ENCODE results near the gene PGPEP1.

Gene PGPEP1

DNA sequence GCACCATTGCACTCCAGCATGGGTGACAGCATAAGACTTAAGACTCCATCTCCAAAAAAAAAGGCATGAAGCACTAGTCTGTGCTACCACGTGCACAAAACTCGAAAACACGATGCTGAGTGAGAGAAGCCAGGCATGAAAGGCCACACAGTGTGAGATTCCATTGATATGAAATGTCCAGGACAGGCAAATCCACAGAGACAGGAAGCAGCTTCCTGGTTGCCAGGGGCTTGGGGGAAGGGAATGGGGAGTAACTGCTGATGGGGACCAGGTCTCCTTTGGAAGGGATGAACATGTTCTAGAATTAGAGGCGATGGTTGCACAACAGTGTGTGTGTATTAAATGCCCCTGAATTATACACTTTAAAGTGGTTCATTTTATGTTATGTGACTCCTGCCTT lies 43.1 kb upstream of the PGPEP1 start:
- no peak overlapping the region for H2AFZ ChIP-seq (ENCODE audit: low read depth)
- no peaks in the 10 kb centered on the region for H3K27me3 ChIP-seq (ENCODE audit: insufficient read depth, low read depth)
- no peaks in the 10 kb centered on the region for H3K36me3 ChIP-seq (ENCODE audit: insufficient read depth)
- peaks cover 7% of the 10 kb centered on the region for H3K4me1 ChIP-seq (ENCODE audit: low read depth, poor library complexity, severe bottlenecking)
- H3K27ac ChIP-seq: no peak overlapping the region
- H3K9ac ChIP-seq: no peak overlapping the region
- no peaks in the 10 kb centered on the region for H4K20me1 ChIP-seq (ENCODE audit: insufficient read depth)
- H3K79me2 ChIP-seq (ENCODE audit: insufficient read depth, low read depth): no peaks in the 10 kb centered on the region
- H3K4me3 ChIP-seq (IDR thresholded peaks at IDR 0.05; ENCODE audit: insufficient read depth, low read depth, low read length): no peak overlapping the region
- TF ChIP-seq CTCF (conservative IDR thresholded peaks at IDR 0.05; ENCODE audit: low read depth, low read length): no peak
- H3K4me2 ChIP-seq: no peak overlapping the region

DNA sequence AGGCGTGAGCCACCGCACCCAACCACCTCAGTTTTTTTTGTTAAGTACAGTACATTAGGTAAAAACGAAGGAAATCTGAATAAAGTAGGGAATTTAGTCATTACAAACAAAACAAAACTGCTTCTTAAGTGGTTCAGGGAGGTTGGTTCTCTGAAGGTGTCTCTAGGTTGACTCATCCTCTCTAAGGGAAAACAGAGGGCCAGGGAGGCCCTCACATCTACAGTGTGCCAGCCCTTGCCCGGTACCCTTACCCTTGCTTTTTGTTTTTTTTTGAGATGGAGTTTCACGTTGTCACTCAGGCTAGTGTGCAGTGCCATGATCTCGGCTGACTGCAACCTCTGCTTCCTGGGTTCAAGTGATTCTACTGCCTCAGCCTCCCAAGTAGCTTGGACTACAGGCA lies 41.8 kb upstream of the PGPEP1 start:
- no peak for TF ChIP-seq CTCF (conservative IDR thresholded peaks at IDR 0.05; ENCODE audit: low read depth, low read length)
- H3K9ac ChIP-seq: no peak overlapping the region
- H3K4me3 ChIP-seq (IDR thresholded peaks at IDR 0.05; ENCODE audit: insufficient read depth, low read depth, low read length): no peak overlapping the region

DNA sequence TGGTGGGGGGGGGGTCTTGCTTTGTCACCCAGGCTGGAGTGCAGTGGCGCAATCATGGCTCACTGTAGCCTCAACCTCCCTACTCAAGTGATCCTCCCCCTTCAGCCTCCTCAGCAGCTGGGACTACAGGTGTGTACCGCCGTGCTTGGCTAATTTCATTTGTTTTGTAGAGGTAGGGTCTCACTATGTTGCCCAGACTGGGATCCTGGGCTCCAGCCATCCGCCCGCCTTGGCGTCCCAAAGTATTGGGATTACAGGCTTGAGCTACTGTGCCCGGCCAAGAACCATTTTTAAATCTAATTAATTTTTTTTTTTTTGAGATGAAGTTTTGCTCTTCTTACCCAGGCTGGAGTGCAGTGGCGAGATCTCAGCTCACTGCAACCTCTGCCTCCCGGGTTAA lies 40.7 kb upstream of the PGPEP1 start:
- Histone ChIP-seq H3K36me3 (ENCODE audit: insufficient read depth) (no peaks in the 10 kb centered on the region), H3K27me3 (ENCODE audit: insufficient read depth, low read depth) (no peaks in the 10 kb centered on the region), H3K4me2 (no peak overlapping the region), H2AFZ (ENCODE audit: low read depth) (no peak overlapping the region), H4K20me1 (ENCODE audit: insufficient read depth) (no peaks in the 10 kb centered on the region), H3K4me3 (IDR thresholded peaks at IDR 0.05; ENCODE audit: insufficient read depth, low read depth, low read length) (no peak overlapping the region), H3K27ac (no peak overlapping the region), H3K4me1 (ENCODE audit: low read depth, poor library complexity, severe bottlenecking) (peaks cover 22% of the 10 kb centered on the region), H3K79me2 (ENCODE audit: insufficient read depth, low read depth) (no peaks in the 10 kb centered on the region), H3K9ac (no peak overlapping the region)
- no peak for TF ChIP-seq CTCF (conservative IDR thresholded peaks at IDR 0.05; ENCODE audit: low read depth, low read length)

More for the DNA sequence above, 41.8 kb upstream of the PGPEP1 start:
- Histone ChIP-seq H3K27ac (no peak overlapping the region), H2AFZ (ENCODE audit: low read depth) (no peak overlapping the region), H4K20me1 (ENCODE audit: insufficient read depth) (no peaks in the 10 kb centered on the region), H3K27me3 (ENCODE audit: insufficient read depth, low read depth) (no peaks in the 10 kb centered on the region), H3K4me2 (no peak overlapping the region), H3K36me3 (ENCODE audit: insufficient read depth) (no peaks in the 10 kb centered on the region), H3K79me2 (ENCODE audit: insufficient read depth, low read depth) (no peaks in the 10 kb centered on the region), H3K4me1 (ENCODE audit: low read depth, poor library complexity, severe bottlenecking) (peaks cover 11% of the 10 kb centered on the region)

- peaks cover 36% of the 10 kb centered on the region for H3K4me1 ChIP-seq (ENCODE audit: low read depth, poor library complexity, severe bottlenecking)
- no peak overlapping the region for H3K4me2 ChIP-seq
- H2AFZ ChIP-seq (ENCODE audit: low read depth): no peak overlapping the region
- no peak overlapping the region for H3K9ac ChIP-seq
- H3K36me3 ChIP-seq (ENCODE audit: insufficient read depth): no peaks in the 10 kb centered on the region
- H3K27me3 ChIP-seq (ENCODE audit: insufficient read depth, low read depth): no peaks in the 10 kb centered on the region
- no peaks in the 10 kb centered on the region for H4K20me1 ChIP-seq (ENCODE audit: insufficient read depth)
- H3K27ac ChIP-seq: no peak overlapping the region
- TF ChIP-seq CTCF (conservative IDR thresholded peaks at IDR 0.05; ENCODE audit: low read depth, low read length): no peak
- H3K4me3 ChIP-seq (IDR thresholded peaks at IDR 0.05; ENCODE audit: insufficient read depth, low read depth, low read length): no peak overlapping the region
- no peaks in the 10 kb centered on the region for H3K79me2 ChIP-seq (ENCODE audit: insufficient read depth, low read depth)
Observed at GRCh38 chr19:18300930-18301717, 39.3 kb upstream of the PGPEP1 start.
